Testis (tissue), 2 donors: ENCODE measurements around the gene ARRDC4.

Experiments
- POLR2A ChIP-seq: fragments of 450-650 bp; IDR thresholded peaks from one replicate; pipeline ENCODE4 v1.6.1; 2017; ENCODE audit warnings: antibody characterized with exemption, mild to moderate bottlenecking, moderate library complexity
- TF ChIP-seq, protein P1 (sequence below), 3 experiments: fragments of 450-650 bp in 2 of 3; fragments of 200-600 bp in 1 of 3; sonication (generic) in 1 of 3; IDR thresholded peaks; one replicate each; pipeline ENCODE4 v1.5.1; 2016 to 2019; ENCODE audit warnings: antibody characterized with exemption in 3 of 3, mild to moderate bottlenecking in 2 of 3, moderate library complexity in 1 of 3

DNA sequence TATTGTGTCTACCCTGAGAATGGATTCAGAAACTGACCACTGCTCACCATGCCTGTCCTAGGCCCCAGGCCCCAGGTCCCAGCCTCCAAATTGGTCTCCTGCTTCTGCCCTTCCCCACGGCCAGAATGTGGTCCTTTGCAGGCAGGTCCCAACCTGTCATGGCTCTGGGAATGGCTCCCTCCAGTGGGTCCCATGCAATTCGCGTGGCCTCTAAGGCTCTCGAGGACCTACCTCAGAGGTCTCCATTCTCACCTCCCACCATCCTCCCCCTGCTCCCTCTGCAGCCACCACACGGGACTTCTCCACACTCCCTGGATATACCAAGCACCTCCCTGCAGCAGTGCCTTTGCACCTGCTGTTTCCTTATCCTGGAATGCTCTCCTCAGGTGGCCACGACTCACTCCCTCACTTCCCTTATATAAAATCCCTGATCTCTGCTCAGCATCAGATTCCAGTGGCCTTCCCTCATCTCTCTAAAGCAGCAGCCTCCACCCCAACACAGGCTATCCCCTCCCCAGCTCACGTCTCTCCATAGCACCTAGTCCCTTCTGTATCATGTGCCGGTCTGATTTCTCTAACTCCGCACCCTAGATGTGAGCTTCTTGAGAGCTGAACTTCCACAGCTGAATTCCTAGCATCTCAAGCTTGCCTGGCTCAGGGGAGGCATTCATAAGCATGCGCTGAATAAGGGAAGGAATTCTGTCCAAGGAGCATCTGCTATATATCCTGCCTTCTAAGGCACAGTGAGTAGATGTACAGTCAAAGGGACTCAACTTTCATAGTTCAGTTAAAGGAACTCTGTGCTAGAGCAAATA, 56.9 kb downstream of the ARRDC4 start:
- TF ChIP-seq, protein P1, sequence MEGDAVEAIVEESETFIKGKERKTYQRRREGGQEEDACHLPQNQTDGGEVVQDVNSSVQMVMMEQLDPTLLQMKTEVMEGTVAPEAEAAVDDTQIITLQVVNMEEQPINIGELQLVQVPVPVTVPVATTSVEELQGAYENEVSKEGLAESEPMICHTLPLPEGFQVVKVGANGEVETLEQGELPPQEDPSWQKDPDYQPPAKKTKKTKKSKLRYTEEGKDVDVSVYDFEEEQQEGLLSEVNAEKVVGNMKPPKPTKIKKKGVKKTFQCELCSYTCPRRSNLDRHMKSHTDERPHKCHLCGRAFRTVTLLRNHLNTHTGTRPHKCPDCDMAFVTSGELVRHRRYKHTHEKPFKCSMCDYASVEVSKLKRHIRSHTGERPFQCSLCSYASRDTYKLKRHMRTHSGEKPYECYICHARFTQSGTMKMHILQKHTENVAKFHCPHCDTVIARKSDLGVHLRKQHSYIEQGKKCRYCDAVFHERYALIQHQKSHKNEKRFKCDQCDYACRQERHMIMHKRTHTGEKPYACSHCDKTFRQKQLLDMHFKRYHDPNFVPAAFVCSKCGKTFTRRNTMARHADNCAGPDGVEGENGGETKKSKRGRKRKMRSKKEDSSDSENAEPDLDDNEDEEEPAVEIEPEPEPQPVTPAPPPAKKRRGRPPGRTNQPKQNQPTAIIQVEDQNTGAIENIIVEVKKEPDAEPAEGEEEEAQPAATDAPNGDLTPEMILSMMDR (IDR thresholded peaks at IDR 0.05) = no peak
- TF ChIP-seq POLR2A = no peak
